ENCODE measurements around the gene KCNE1. TPM values are rescaled to one million over a fixed set of nuclear protein-coding genes. Genes with fewer than 3 reads are reported as not detected.
"Not testable (repeated sequence)": the region's sequence is repeated elsewhere in the genome, so short reads cannot be mapped to it uniquely, and the experiment has no call there.

Gene KCNE1
- total and polyA plus RNA-seq, 7 experiments from 2014 or later = 0.24 to 9.2 (median 0.49) TPM; not detected in 2

- ATAC-seq (no peak), DNase-seq (no peak)
- peaks cover 0 to 6% (median 0%) of the 10 kb centered on the region in 11 donors for H3K9me3 Mint-ChIP-seq
- intact Hi-C loops (cut with micrococcal nuclease) = no loop called here
- H3K36me3 ChIP-seq (ENCODE audit: control insufficient read depth in 2 of 3, insufficient read depth in 3 of 3, low read length in 3 of 3) = no peaks in the 10 kb centered on the region
- H3K27ac ChIP-seq (ENCODE audit: low read depth, low read length) = no peak overlapping the region
- H3K27ac Mint-ChIP-seq = no peak overlapping the region
- CTCF ChIA-PET = no interaction called here
- H3K4me1 Mint-ChIP-seq = no peaks in the 10 kb centered on the region
- no peaks in the 10 kb centered on the region for H3K36me3 Mint-ChIP-seq
- POLR2A ChIA-PET = no interaction called here
- no peak overlapping the region for H3K4me3 ChIP-seq (ENCODE audit: low read length)
- no peak overlapping the region for H3K4me3 Mint-ChIP-seq
- H3K27me3 Mint-ChIP-seq = peaks cover 8 to 21% (median 15%) of the 10 kb centered on the region in 5 donors
- no peaks in the 10 kb centered on the region for H3K4me1 ChIP-seq (ENCODE audit: control insufficient read depth in 2 of 2, insufficient read depth in 2 of 2, low read length in 2 of 2)
- no peaks in the 10 kb centered on the region for H3K27me3 ChIP-seq (ENCODE audit: control insufficient read depth in 2 of 2, insufficient read depth in 2 of 2, low read length in 2 of 2)
- no peaks in the 10 kb centered on the region for H3K9me3 ChIP-seq (ENCODE audit: control insufficient read depth in 2 of 3, low read length in 3 of 3)
These were observed 7.4 kb downstream of the KCNE1 start for GRCh38 chr21:34504595-34504994.

GRCh38 chr21:34502480-34503106 is 9.4 kb downstream of the KCNE1 start:
- H3K36me3 Mint-ChIP-seq = peaks cover 0 to 14% (median 4%) of the 10 kb centered on the region in 5 donors
- no peak overlapping the region for H3K27ac Mint-ChIP-seq
- no peak overlapping the region for H3K27ac ChIP-seq (ENCODE audit: low read depth, low read length)
- no peaks in the 10 kb centered on the region for H3K36me3 ChIP-seq (ENCODE audit: control insufficient read depth in 2 of 3, insufficient read depth in 3 of 3, low read length in 3 of 3)
- H3K27me3 ChIP-seq (ENCODE audit: control insufficient read depth in 2 of 2, insufficient read depth in 2 of 2, low read length in 2 of 2) = no peaks in the 10 kb centered on the region
- no peak overlapping the region for H3K4me3 Mint-ChIP-seq
- DNase-seq = no peak
- CTCF ChIA-PET = no interaction called here
- H3K4me1 ChIP-seq (ENCODE audit: control insufficient read depth in 2 of 2, insufficient read depth in 2 of 2, low read length in 2 of 2) = no peaks in the 10 kb centered on the region
- H3K9me3 Mint-ChIP-seq = peaks cover 6 to 26% (median 11%) of the 10 kb centered on the region in 11 donors
- intact Hi-C loops (cut with micrococcal nuclease) = no loop called here
- no peaks in the 10 kb centered on the region for H3K4me1 Mint-ChIP-seq
- no peak for ATAC-seq
- H3K27me3 Mint-ChIP-seq = peaks cover 12 to 36% (median 25%) of the 10 kb centered on the region in 5 donors
- no peak overlapping the region for H3K4me3 ChIP-seq (ENCODE audit: low read length)
- POLR2A ChIA-PET = no interaction called here
- peaks cover 0 to 12% (median 0%) of the 10 kb centered on the region in 3 experiments for H3K9me3 ChIP-seq (ENCODE audit: control insufficient read depth in 2 of 3, low read length in 3 of 3)

GRCh38 chr21:34501716-34502115 is 10.3 kb downstream of the KCNE1 start:
- Mint-ChIP-seq H3K27ac (no peak overlapping the region), H3K4me3 (no peak overlapping the region), H3K9me3 (peaks cover 13 to 35% (median 20%) of the 10 kb centered on the region in 11 donors), H3K4me1 (no peaks in the 10 kb centered on the region), H3K36me3 (peaks cover 0 to 16% (median 7%) of the 10 kb centered on the region in 5 donors), H3K27me3 (peaks cover 20 to 39% (median 26%) of the 10 kb centered on the region in 5 donors)
- DNase-seq = no peak
- Histone ChIP-seq H3K4me1 (ENCODE audit: control insufficient read depth in 2 of 2, insufficient read depth in 2 of 2, low read length in 2 of 2) (no peaks in the 10 kb centered on the region), H3K9me3 (ENCODE audit: control insufficient read depth in 2 of 3, low read length in 3 of 3) (peaks cover 0 to 21% (median 0%) of the 10 kb centered on the region in 3 experiments), H3K27me3 (ENCODE audit: control insufficient read depth in 2 of 2, insufficient read depth in 2 of 2, low read length in 2 of 2) (no peaks in the 10 kb centered on the region), H3K27ac (ENCODE audit: low read depth, low read length) (no peak overlapping the region), H3K4me3 (ENCODE audit: low read length) (no peak overlapping the region), H3K36me3 (ENCODE audit: control insufficient read depth in 2 of 3, insufficient read depth in 3 of 3, low read length in 3 of 3) (no peaks in the 10 kb centered on the region)
- ChIA-PET CTCF (no interaction called here), POLR2A (no interaction called here)
- no peak for ATAC-seq
- intact Hi-C loops (cut with micrococcal nuclease) = no loop called here

DNA sequence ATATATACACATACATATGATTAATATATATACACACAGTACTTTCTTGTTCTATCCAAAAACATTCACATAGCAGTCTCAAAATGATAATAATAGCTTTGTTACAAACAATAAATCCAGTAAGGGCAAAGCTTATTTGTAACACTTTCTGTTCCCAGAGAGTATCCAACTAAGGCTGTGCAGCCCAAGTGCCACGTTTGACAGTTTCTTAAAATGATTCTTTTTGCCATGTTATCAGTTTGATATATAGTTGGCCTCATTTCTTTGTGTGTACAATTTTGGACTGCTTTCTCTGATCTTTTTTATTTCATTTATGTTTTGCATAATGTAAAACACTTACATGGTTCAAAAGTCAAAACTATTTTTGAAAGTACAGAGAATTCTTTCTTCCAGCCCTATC is 11.8 kb downstream of the KCNE1 start:
- Mint-ChIP-seq H3K4me3 (no peak overlapping the region), H3K27me3 (peaks cover 22 to 44% (median 25%) of the 10 kb centered on the region in 5 donors), H3K36me3 (peaks cover 0 to 20% (median 7%) of the 10 kb centered on the region in 5 donors), H3K9me3 (peaks cover 18 to 46% (median 27%) of the 10 kb centered on the region in 11 donors), H3K27ac (no peak overlapping the region), H3K4me1 (no peaks in the 10 kb centered on the region)
- no peaks in the 10 kb centered on the region for H3K27me3 ChIP-seq (ENCODE audit: control insufficient read depth in 2 of 2, insufficient read depth in 2 of 2, low read length in 2 of 2)
- H3K36me3 ChIP-seq (ENCODE audit: control insufficient read depth in 2 of 3, insufficient read depth in 3 of 3, low read length in 3 of 3) = no peaks in the 10 kb centered on the region
- DNase-seq = no peak
- intact Hi-C loops (cut with micrococcal nuclease) = no loop called here
- H3K4me3 ChIP-seq (ENCODE audit: low read length) = no peak overlapping the region
- ChIA-PET CTCF (no interaction called here), POLR2A (no interaction called here)
- no peak overlapping the region for H3K27ac ChIP-seq (ENCODE audit: low read depth, low read length)
- peaks cover 0 to 22% (median 0%) of the 10 kb centered on the region in 3 experiments for H3K9me3 ChIP-seq (ENCODE audit: control insufficient read depth in 2 of 3, low read length in 3 of 3)
- H3K4me1 ChIP-seq (ENCODE audit: control insufficient read depth in 2 of 2, insufficient read depth in 2 of 2, low read length in 2 of 2) = no peaks in the 10 kb centered on the region
- ATAC-seq = no peak

GRCh38 chr21:34499116-34499515 is 12.9 kb downstream of the KCNE1 start:
- Mint-ChIP-seq H3K36me3 (peaks cover 0 to 20% (median 7%) of the 10 kb centered on the region in 5 donors), H3K27me3 (peaks cover 22 to 36% (median 25%) of the 10 kb centered on the region in 5 donors), H3K4me3 (no peak overlapping the region), H3K4me1 (no peaks in the 10 kb centered on the region), H3K27ac (peak overlapping the region in 1 of 9 donors; percentile 34), H3K9me3 (peaks cover 18 to 46% (median 27%) of the 10 kb centered on the region in 11 donors)
- Histone ChIP-seq H3K4me1 (ENCODE audit: control insufficient read depth in 2 of 2, insufficient read depth in 2 of 2, low read length in 2 of 2) (no peaks in the 10 kb centered on the region), H3K9me3 (ENCODE audit: control insufficient read depth in 2 of 3, low read length in 3 of 3) (peaks cover 0 to 22% (median 0%) of the 10 kb centered on the region in 3 experiments), H3K4me3 (ENCODE audit: low read length) (no peak overlapping the region), H3K27me3 (ENCODE audit: control insufficient read depth in 2 of 2, insufficient read depth in 2 of 2, low read length in 2 of 2) (no peaks in the 10 kb centered on the region), H3K27ac (ENCODE audit: low read depth, low read length) (no peak overlapping the region), H3K36me3 (ENCODE audit: control insufficient read depth in 2 of 3, insufficient read depth in 3 of 3, low read length in 3 of 3) (no peaks in the 10 kb centered on the region)
- POLR2A ChIA-PET = no interaction called here
- ATAC-seq (no peak), DNase-seq (no peak)
- intact Hi-C loops (cut with micrococcal nuclease) = no loop called here
- CTCF ChIA-PET = no interaction called here

DNA sequence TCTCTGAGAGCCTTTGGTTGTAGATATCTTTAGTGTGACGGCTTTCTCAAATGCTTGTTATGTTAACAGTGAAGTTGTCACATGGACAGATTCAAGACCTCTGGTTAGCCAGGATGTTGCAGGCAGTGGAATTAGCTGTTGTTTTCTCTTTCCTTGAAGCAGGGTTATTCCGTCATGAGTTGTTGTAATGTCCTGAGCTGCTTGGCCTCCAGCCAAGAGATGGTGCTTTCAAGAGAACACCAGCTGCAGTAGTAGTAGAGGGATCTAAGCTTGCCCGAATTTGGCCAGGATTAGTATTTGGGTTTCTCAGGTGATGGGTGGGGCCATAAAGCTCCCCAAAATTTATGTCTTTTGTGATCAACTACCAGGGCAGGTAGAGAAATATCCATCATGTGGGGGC is 13.4 kb downstream of the KCNE1 start:
- Mint-ChIP-seq H3K36me3 (peaks cover 0 to 20% (median 7%) of the 10 kb centered on the region in 5 donors), H3K27me3 (peaks cover 21 to 34% (median 24%) of the 10 kb centered on the region in 5 donors), H3K9me3 (peaks cover 18 to 46% (median 27%) of the 10 kb centered on the region in 11 donors), H3K4me3 (no peak overlapping the region), H3K27ac (no peak overlapping the region), H3K4me1 (no peaks in the 10 kb centered on the region)
- H3K4me1 ChIP-seq (ENCODE audit: control insufficient read depth in 2 of 2, insufficient read depth in 2 of 2, low read length in 2 of 2) = no peaks in the 10 kb centered on the region
- no peak for ATAC-seq
- intact Hi-C loops (cut with micrococcal nuclease) = no loop called here
- ChIA-PET CTCF (no interaction called here), POLR2A (no interaction called here)
- H3K27ac ChIP-seq (ENCODE audit: low read depth, low read length) = no peak overlapping the region
- no peaks in the 10 kb centered on the region for H3K36me3 ChIP-seq (ENCODE audit: control insufficient read depth in 2 of 3, insufficient read depth in 3 of 3, low read length in 3 of 3)
- H3K9me3 ChIP-seq (ENCODE audit: control insufficient read depth in 2 of 3, low read length in 3 of 3) = peaks cover 0 to 22% (median 0%) of the 10 kb centered on the region in 3 experiments
- no peak for DNase-seq
- H3K4me3 ChIP-seq (ENCODE audit: low read length) = no peak overlapping the region
- no peaks in the 10 kb centered on the region for H3K27me3 ChIP-seq (ENCODE audit: control insufficient read depth in 2 of 2, insufficient read depth in 2 of 2, low read length in 2 of 2)

GRCh38 chr21:34483854-34484253 is 28.2 kb downstream of the KCNE1 start:
- POLR2A ChIA-PET; ATAC-seq; H3K36me3 ChIP-seq (ENCODE audit: control insufficient read depth in 2 of 3, insufficient read depth in 3 of 3, low read length in 3 of 3); H3K27me3 ChIP-seq (ENCODE audit: control insufficient read depth in 2 of 2, insufficient read depth in 2 of 2, low read length in 2 of 2); H3K4me3 Mint-ChIP-seq; H3K4me1 Mint-ChIP-seq; H3K27me3 Mint-ChIP-seq; CTCF ChIA-PET; H3K36me3 Mint-ChIP-seq; H3K4me1 ChIP-seq (ENCODE audit: control insufficient read depth in 2 of 2, insufficient read depth in 2 of 2, low read length in 2 of 2); H3K27ac Mint-ChIP-seq; H3K4me3 ChIP-seq (ENCODE audit: low read length); DNase-seq; H3K9me3 ChIP-seq (ENCODE audit: control insufficient read depth in 2 of 3, low read length in 3 of 3); H3K27ac ChIP-seq (ENCODE audit: low read depth, low read length); intact Hi-C loops (cut with micrococcal nuclease); H3K9me3 Mint-ChIP-seq: not testable (repeated sequence)
